ENCODE results near the gene GINS1. TPM values are rescaled to one million over a fixed set of nuclear protein-coding genes. Genes with fewer than 3 reads are reported as not detected.
"Not testable (repeated sequence)": the region's sequence is repeated elsewhere in the genome, so short reads cannot be mapped to it uniquely, and the experiment has no call there.

Gene GINS1
- total and polyA plus RNA-seq, 2 experiments from 2014 or later, result 32.0 to 65.4 TPM

DNA sequence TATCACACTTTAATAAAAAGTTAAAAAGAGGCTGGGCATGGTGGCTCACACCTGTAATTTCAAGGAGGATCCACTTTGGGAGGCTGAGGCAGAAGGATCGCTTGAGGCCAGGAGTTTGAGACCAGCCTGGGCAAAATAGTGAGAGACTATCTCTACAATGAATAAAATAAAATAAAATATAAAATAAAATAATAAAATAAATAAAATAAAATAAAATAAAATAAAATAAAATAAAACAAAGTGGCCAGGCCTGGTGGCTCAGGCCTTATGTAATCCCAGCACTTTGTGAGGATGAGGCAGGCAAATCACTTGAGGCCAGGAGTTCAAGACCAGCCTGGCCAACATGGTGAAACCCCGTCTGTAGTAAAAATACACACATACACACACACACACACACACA lies 65.8 kb downstream of the GINS1 start:
- peaks cover 54% of the 10 kb centered on the region for H3K36me3 Mint-ChIP-seq (ENCODE audit: low read depth)
- H3K9me3 Mint-ChIP-seq; H3K4me3 Mint-ChIP-seq; ATAC-seq; H3K4me1 ChIP-seq (ENCODE audit: insufficient read depth); DNase-seq (ENCODE audit: low spot score); H3K27me3 ChIP-seq (ENCODE audit: insufficient read depth); H3K27me3 Mint-ChIP-seq (ENCODE audit: insufficient read depth, low read depth, poor library complexity); H3K27ac ChIP-seq (ENCODE audit: low read depth); H3F3A ChIP-seq (replicated peaks; ENCODE audit: low read depth); H3K79me2 ChIP-seq (replicated peaks; ENCODE audit: insufficient read depth); H2AFZ ChIP-seq; H3K9me2 ChIP-seq (ENCODE audit: insufficient read depth); H3K27ac Mint-ChIP-seq; H3K4me3 ChIP-seq; H4K20me1 ChIP-seq (replicated peaks; ENCODE audit: insufficient read depth); H3K4me2 ChIP-seq; H3K4me1 Mint-ChIP-seq; H3K36me3 ChIP-seq (ENCODE audit: insufficient read depth): not testable (repeated sequence)

DNA sequence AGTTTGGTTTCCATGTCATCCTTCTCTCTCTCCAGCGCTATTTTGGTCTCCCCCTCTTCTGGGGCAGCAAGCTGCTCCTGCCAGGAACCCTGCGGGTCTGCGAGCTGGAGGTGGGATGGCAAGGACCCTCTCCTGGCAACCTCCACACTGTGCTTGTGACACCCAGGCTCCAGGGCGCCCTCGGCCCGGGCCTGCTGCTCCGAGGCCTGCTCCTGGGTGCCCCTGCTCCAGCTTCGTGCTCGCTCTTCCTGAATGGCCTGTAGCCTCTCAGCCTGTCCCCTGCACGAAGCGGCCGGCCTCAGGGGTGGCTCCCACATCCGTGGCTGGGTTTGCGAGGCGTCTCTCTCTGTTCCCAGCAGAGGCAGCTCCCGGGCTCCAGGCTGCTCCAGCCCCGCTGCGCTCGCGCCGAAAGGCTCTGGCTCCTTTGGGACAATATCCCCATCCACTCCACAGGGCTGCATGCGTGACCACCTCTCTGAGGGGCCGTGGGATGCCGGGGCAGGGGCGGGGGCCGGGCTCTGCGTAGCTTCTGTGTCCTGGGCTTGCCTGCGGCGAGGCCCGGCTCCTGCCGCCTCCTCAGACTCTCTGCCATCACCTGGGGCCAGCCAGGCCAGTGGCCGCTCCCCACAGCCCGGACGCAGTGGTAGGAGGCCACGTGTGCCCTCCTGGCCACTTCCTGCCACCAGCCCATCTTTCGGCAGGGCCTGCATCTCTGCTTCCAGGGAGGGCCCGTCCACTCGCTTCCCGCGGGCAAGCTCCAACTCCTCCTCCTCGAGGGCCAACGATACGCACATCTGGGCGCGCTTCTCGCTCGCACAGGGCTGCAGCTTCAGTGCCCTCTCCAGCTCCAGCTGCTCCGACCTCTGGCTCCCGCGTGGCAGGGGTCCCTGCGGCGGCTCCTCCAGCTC lies 68.9 kb downstream of the GINS1 start:
- Mint-ChIP-seq H3K36me3 (ENCODE audit: low read depth) (peaks cover 54% of the 10 kb centered on the region), H3K27ac (0 out of 2 replicates have a peak overlapping the region, but pooled peaks have one; percentile 27), H3K27me3 (ENCODE audit: insufficient read depth, low read depth, poor library complexity) (no peaks in the 10 kb centered on the region), H3K9me3 (no peaks in the 10 kb centered on the region; the same call in 2 of the 3 replicates), H3K4me1 (no peaks in the 10 kb centered on the region), H3K4me3 (no peak overlapping the region)
- Histone ChIP-seq H3K4me3 (no peak overlapping the region), H3K79me2 (replicated peaks; ENCODE audit: insufficient read depth) (no peaks in the 10 kb centered on the region), H3K9me2 (ENCODE audit: insufficient read depth) (no peaks in the 10 kb centered on the region), H3K27me3 (ENCODE audit: insufficient read depth) (no peaks in the 10 kb centered on the region), H3K4me1 (ENCODE audit: insufficient read depth) (no peaks in the 10 kb centered on the region), H3K27ac (ENCODE audit: low read depth) (no peak overlapping the region), H3K36me3 (ENCODE audit: insufficient read depth) (no peaks in the 10 kb centered on the region), H3F3A (replicated peaks; ENCODE audit: low read depth) (no peaks in the 10 kb centered on the region), H2AFZ (no peak overlapping the region), H3K4me2 (no peak overlapping the region), H4K20me1 (replicated peaks; ENCODE audit: insufficient read depth) (peaks cover 5% of the 10 kb centered on the region)
- DNase-seq (ENCODE audit: low spot score), result no peak
- ATAC-seq, result no peak; the same call in 2 of the 3 replicates
- TF ChIP-seq EZH2 (IDR thresholded peaks at IDR 0.05; ENCODE audit: low read depth, unreplicated experiment), result no peak
- TF ChIP-seq ZNF462 (CRISPR knock-in tag; IDR thresholded peaks at IDR 0.05), result no peak
- TF ChIP-seq, protein P1, sequence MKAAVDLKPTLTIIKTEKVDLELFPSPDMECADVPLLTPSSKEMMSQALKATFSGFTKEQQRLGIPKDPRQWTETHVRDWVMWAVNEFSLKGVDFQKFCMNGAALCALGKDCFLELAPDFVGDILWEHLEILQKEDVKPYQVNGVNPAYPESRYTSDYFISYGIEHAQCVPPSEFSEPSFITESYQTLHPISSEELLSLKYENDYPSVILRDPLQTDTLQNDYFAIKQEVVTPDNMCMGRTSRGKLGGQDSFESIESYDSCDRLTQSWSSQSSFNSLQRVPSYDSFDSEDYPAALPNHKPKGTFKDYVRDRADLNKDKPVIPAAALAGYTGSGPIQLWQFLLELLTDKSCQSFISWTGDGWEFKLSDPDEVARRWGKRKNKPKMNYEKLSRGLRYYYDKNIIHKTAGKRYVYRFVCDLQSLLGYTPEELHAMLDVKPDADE (IDR thresholded peaks at IDR 0.05), result no peak
- no peak for TF ChIP-seq REST (IDR thresholded peaks at IDR 0.05; ENCODE audit: unreplicated experiment)
- TF ChIP-seq CTCF (conservative IDR thresholded peaks at IDR 0.05; ENCODE audit: low read depth in 2 of 2), result no peak
- TF ChIP-seq JUNB (IDR thresholded peaks at IDR 0.05; ENCODE audit: unreplicated experiment), result no peak
- TF ChIP-seq STAT1 (IDR thresholded peaks at IDR 0.05; ENCODE audit: unreplicated experiment), result no peak
